NCI-H2081 treated with DMSO at 0.1 percent for 48 hours (cell line): Measurements from ENCODE around the gene IFNA10.
"Not testable (repeated sequence)": the region's sequence is repeated elsewhere in the genome, so short reads cannot be mapped to it uniquely, and the experiment has no call there.

Experiments
- DNase-seq: peaks from one replicate; lab custom pipeline; 2025; lab: John Stamatoyannopoulos, UW

The IFNA10 gene

GRCh38 chr9:21194867-21195776, 11.8 kb downstream of the IFNA10 start:
- DNase-seq: not testable (repeated sequence)

GRCh38 chr9:21187487-21187886, 19.5 kb downstream of the IFNA10 start, which contains the start of gene IFNA4:
Gene IFNA4, minus strand, starts transcription at chr9:21187587. Its CDS starts 56 bp downstream, at chr9:21187531.
- DNase-seq: not testable (repeated sequence)

GRCh38 chr9:21182810-21183736, 23.9 kb downstream of the IFNA10 start:
- not testable (repeated sequence) for DNase-seq

- no peak for DNase-seq
These were observed 32.3 kb downstream of the IFNA10 start for GRCh38 chr9:21174671-21175070.

GRCh38 chr9:21172156-21172555, 34.8 kb downstream of the IFNA10 start:
- no peak for DNase-seq

GRCh38 chr9:21171351-21171750, 35.6 kb downstream of the IFNA10 start:
- DNase-seq: no peak

- not testable (repeated sequence) for DNase-seq
These were observed 40.4 kb downstream of the IFNA10 start, which contains the start of gene IFNA21 for GRCh38 chr9:21166560-21166959. Gene IFNA21, minus strand, starts transcription at chr9:21166660. Its CDS starts 48 bp downstream, at chr9:21166612.

- no peak for DNase-seq
These were observed 41.4 kb downstream of the IFNA10 start for GRCh38 chr9:21165516-21165915.

- no peak for DNase-seq
These were observed 46.8 kb downstream of the IFNA10 start for GRCh38 chr9:21160178-21160577.
